Measurements from ENCODE around the gene MPHOSPH6. TPM values are rescaled to one million over a fixed set of nuclear protein-coding genes. Genes with fewer than 3 reads are reported as not detected.

The MPHOSPH6 gene
- total and polyA plus RNA-seq, 2 of the 8 experiments (the other 6 are each of a cell fraction or from before 2014, with no cell fraction given): 19.7 to 32.9 TPM

- Histone ChIP-seq H3K4me2 (ENCODE audit: insufficient read depth in 1 of 2, low read depth in 2 of 2, low read length in 2 of 2) (no peak overlapping the region), H3K4me3 (ENCODE audit: extremely low read depth in 1 of 4, insufficient read depth in 2 of 4, low read depth in 3 of 4, low read length in 4 of 4) (no peak overlapping the region), H4K20me1 (replicated peaks in 1 of 2; ENCODE audit: control insufficient read depth in 1 of 2, insufficient read depth in 2 of 2, low read length in 2 of 2) (no peaks in the 10 kb centered on the region), H2BK12ac (ENCODE audit: low read depth, low read length) (no peak overlapping the region), H4K5ac (ENCODE audit: insufficient read length, low read depth, low read length) (no peak overlapping the region), H3K18ac (ENCODE audit: extremely low read depth, low read length) (no peak overlapping the region), H3K27ac (ENCODE audit: low read depth, low read length) (no peak overlapping the region), H3K36me3 (ENCODE audit: control insufficient read depth in 2 of 4, insufficient read depth in 4 of 4, low read length in 3 of 4) (peaks cover 0 to 8% (median 3%) of the 10 kb centered on the region in 4 experiments; a peak in 3 of 8 replicates), H3K23me2 (ENCODE audit: low read depth, low read length) (no peaks in the 10 kb centered on the region), H2BK5ac (ENCODE audit: low read depth, low read length) (no peak overlapping the region), H2AK5ac (ENCODE audit: low read depth, low read length) (no peak overlapping the region), H3K79me1 (ENCODE audit: low read depth, low read length) (no peaks in the 10 kb centered on the region), H2BK20ac (ENCODE audit: low read length) (no peak overlapping the region), H4K8ac (ENCODE audit: extremely low read depth, insufficient read depth, low read length) (no peak overlapping the region), H3K9ac (replicated peaks in 1 of 4; ENCODE audit: extremely low read depth in 1 of 4, low read depth in 3 of 4, low read length in 3 of 4) (no peak overlapping the region), H3K14ac (ENCODE audit: insufficient read length) (no peak overlapping the region), H2BK15ac (ENCODE audit: low read length) (no peak overlapping the region), H2BK120ac (replicated peaks; ENCODE audit: low read depth, low read length) (no peak overlapping the region), H3K56ac (replicated peaks; ENCODE audit: insufficient read length, low read depth, low read length) (no peak overlapping the region), H3K79me2 (ENCODE audit: control insufficient read depth in 1 of 2, insufficient read depth in 2 of 2, low read length in 2 of 2) (no peaks in the 10 kb centered on the region), H3K4ac (replicated peaks; ENCODE audit: insufficient read length, low read depth, low read length) (no peak overlapping the region), H2AFZ (ENCODE audit: low read length) (no peak overlapping the region), H3K23ac (ENCODE audit: insufficient read length) (no peak overlapping the region), H3K4me1 (replicated peaks in 1 of 4; ENCODE audit: control insufficient read depth in 3 of 4, insufficient read depth in 4 of 4, low read length in 3 of 4) (peaks cover 0 to 7% (median 2%) of the 10 kb centered on the region in 4 experiments; a peak in 3 of 7 replicates), H4K91ac (replicated peaks; ENCODE audit: insufficient read length, low read length) (no peak overlapping the region), H3K9me3 (ENCODE audit: insufficient read depth in 2 of 2, low read depth in 1 of 2, low read length in 1 of 2) (no peaks in the 10 kb centered on the region), H3K27me3 (replicated peaks in 1 of 4; ENCODE audit: control insufficient read depth in 3 of 4, extremely low read depth in 1 of 4, insufficient read depth in 3 of 4, low read length in 3 of 4) (no peaks in the 10 kb centered on the region)
- FAIRE-seq (no peak), DNase-seq (ENCODE audit: low read depth in 1 of 2, low spot score in 2 of 2) (no peak)
- ChIA-PET POLR2A (ENCODE audit: partially characterized antibody) (interaction anchor here (0.9 kb wide), 1 partner anchor 20 kb away, joined by 3 read pairs; no protein-coding TSS in a partner anchor), CTCF (ENCODE audit: partially characterized antibody) (interaction anchor here (0.6 kb wide), 1 partner anchor 219 kb away, joined by 3 read pairs; no protein-coding TSS in a partner anchor)
- WGBS, 2 experiments (ENCODE audit: extremely low coverage in 1 of 2, insufficient coverage in 1 of 2, insufficient read length in 1 of 2, insufficient replicate concordance in 2 of 2, low coverage in 1 of 2, low lambda C conversion rate in 2 of 2, missing lambda C conversion rate in 1 of 2): 93% methylated on average over 6 of the region's 6 CpGs; no CpG with 5 or more reads in 1 of the 2 experiments
- no peak for TF ChIP-seq HDAC6 (IDR thresholded peaks at IDR 0.05; ENCODE audit: low read depth, low read length)
- no peak for TF ChIP-seq TAF1 (IDR thresholded peaks at IDR 0.05; ENCODE audit: low read depth, low read length)
- TF ChIP-seq POU5F1 (IDR thresholded peaks at IDR 0.05; ENCODE audit: low read depth, low read length): no peak
- TF ChIP-seq KDM1A (IDR thresholded peaks at IDR 0.05; ENCODE audit: borderline replicate concordance, low read length): no peak
- TF ChIP-seq ATF2 (IDR thresholded peaks at IDR 0.05; ENCODE audit: low read length): no peak
Measured at GRCh38 chr16:82133798-82134197, 36.2 kb downstream of the MPHOSPH6 start.

Measured in H1 (cell line).